DOHH2 (cell line): ENCODE measurements around the gene OR10Z1.

Experiments used
- H3F3A ChIP-seq: fragments of 200-600 bp; sonication (generic), shearing (Covaris generic); 2 replicates; pipeline ENCODE4 v1.6.0; 2016; ENCODE audit warnings: antibody characterized with exemption, mild to moderate bottlenecking; ENCODE audit not compliant: control insufficient read depth, insufficient read depth
- H3K27ac ChIP-seq: fragments of 200-600 bp; sonication (generic); 2 replicates; pipeline ENCODE4 v1.5.1; 2014; ENCODE audit warnings: low read depth, mild to moderate bottlenecking, low read length, moderate library complexity
- H3K27me3 ChIP-seq: fragments of 200-600 bp; sonication (generic); 2 replicates; pipeline ENCODE4 v1.6.1; 2014; ENCODE audit warnings: mild to moderate bottlenecking, low read length, mixed read lengths; ENCODE audit not compliant: control insufficient read depth
- H3K36me3 ChIP-seq: fragments of 200-600 bp; sonication (generic); 2 replicates; pipeline ENCODE4 v1.6.1; 2014; ENCODE audit warnings: mild to moderate bottlenecking, low read length, moderate library complexity, mixed read lengths; ENCODE audit not compliant: control insufficient read depth
- H3K4me1 ChIP-seq: fragments of 200-600 bp; sonication (generic); 2 replicates; pipeline ENCODE4 v1.6.1; 2014; ENCODE audit warnings: mild to moderate bottlenecking, low read length, mixed read lengths; ENCODE audit not compliant: control insufficient read depth
- H3K4me2 ChIP-seq: fragments of 200-600 bp; sonication (generic); 2 replicates; pipeline ENCODE4 v1.6.0; 2014; ENCODE audit warnings: mild to moderate bottlenecking, low read length, moderate library complexity
- H3K4me3 ChIP-seq: fragments of 200-600 bp; sonication (generic); 2 replicates; pipeline ENCODE4 v1.5.1; 2014; ENCODE audit warnings: mild to moderate bottlenecking, low read length, mixed read lengths
- H3K79me2 ChIP-seq: fragments of 200-600 bp; sonication (generic); 2 replicates; pipeline ENCODE4 v1.6.1; 2014; ENCODE audit warnings: mild to moderate bottlenecking, low read length, mixed read lengths; ENCODE audit not compliant: control insufficient read depth
- H3K9me2 ChIP-seq: fragments of 200-600 bp; sonication (generic); replicated peaks from 2 replicates; pipeline ENCODE4 v1.6.1; 2014; ENCODE audit warnings: mild to moderate bottlenecking, low read length, mixed read lengths; ENCODE audit not compliant: control insufficient read depth
- H3K9me3 ChIP-seq: fragments of 200-600 bp; sonication (generic); 2 replicates; pipeline ENCODE4 v1.6.1; 2014; ENCODE audit warnings: antibody characterized with exemption, low read length, mixed read lengths; ENCODE audit not compliant: control insufficient read depth, insufficient read depth
- H4K20me1 ChIP-seq: fragments of 200-600 bp; sonication (generic); 2 replicates; pipeline ENCODE4 v1.6.0; 2014; ENCODE audit warnings: low read depth, mild to moderate bottlenecking, antibody characterized with exemption, low read length, moderate library complexity; ENCODE audit not compliant: control insufficient read depth, insufficient read depth
- EZH2phosphoT487 ChIP-seq: fragments of 200-600 bp; sonication (generic); IDR thresholded peaks from 2 replicates; pipeline ENCODE4 v1.6.1; 2017; ENCODE audit warnings: borderline replicate concordance, mild to moderate bottlenecking, antibody characterized with exemption, low read length, moderate library complexity, mixed read lengths
- TF ChIP-seq, protein P1 (sequence below): fragments of 200-600 bp; sonication (generic); IDR thresholded peaks from one replicate; pipeline ENCODE4 v1.5.1; 2014; ENCODE audit warnings: antibody characterized with exemption, mild to moderate bottlenecking, low read depth, low read length; ENCODE audit not compliant: poor library complexity, severe bottlenecking

Gene OR10Z1

DNA sequence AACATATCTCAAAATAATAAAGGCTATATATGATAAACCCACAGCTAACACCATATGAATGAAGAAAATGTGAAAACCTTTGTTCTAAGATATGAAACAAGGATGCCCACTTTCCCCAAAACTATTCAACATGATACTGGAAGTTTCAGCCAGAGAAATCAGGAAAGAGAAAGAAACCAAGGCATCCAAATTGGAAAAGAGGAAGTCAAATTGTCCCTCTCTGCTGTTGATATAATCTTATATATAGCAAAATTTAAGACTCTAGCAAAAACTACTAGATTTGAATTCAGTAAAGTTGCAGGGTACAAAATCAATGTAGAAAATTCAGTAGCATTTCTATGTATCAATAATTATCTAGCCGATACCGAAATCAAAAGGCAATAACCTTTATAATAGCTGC is 4.3 kb upstream of the OR10Z1 start:
- no peaks in the 10 kb centered on the region for H3K9me2 ChIP-seq
- H3K4me1 ChIP-seq = no peaks in the 10 kb centered on the region
- no peak overlapping the region for H3K4me2 ChIP-seq
- no peaks in the 10 kb centered on the region for H3K79me2 ChIP-seq
- H3K9me3 ChIP-seq = peaks cover 5% of the 10 kb centered on the region
- H3K4me3 ChIP-seq = no peak overlapping the region
- H3K27ac ChIP-seq = no peak overlapping the region
- no peak for TF ChIP-seq EZH2phosphoT487
- TF ChIP-seq, protein P1, sequence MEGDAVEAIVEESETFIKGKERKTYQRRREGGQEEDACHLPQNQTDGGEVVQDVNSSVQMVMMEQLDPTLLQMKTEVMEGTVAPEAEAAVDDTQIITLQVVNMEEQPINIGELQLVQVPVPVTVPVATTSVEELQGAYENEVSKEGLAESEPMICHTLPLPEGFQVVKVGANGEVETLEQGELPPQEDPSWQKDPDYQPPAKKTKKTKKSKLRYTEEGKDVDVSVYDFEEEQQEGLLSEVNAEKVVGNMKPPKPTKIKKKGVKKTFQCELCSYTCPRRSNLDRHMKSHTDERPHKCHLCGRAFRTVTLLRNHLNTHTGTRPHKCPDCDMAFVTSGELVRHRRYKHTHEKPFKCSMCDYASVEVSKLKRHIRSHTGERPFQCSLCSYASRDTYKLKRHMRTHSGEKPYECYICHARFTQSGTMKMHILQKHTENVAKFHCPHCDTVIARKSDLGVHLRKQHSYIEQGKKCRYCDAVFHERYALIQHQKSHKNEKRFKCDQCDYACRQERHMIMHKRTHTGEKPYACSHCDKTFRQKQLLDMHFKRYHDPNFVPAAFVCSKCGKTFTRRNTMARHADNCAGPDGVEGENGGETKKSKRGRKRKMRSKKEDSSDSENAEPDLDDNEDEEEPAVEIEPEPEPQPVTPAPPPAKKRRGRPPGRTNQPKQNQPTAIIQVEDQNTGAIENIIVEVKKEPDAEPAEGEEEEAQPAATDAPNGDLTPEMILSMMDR = no peak
- no peaks in the 10 kb centered on the region for H4K20me1 ChIP-seq
- no peaks in the 10 kb centered on the region; the same call in 1 of the 2 replicates for H3K27me3 ChIP-seq
- no peaks in the 10 kb centered on the region for H3F3A ChIP-seq
- H3K36me3 ChIP-seq = no peaks in the 10 kb centered on the region

DNA sequence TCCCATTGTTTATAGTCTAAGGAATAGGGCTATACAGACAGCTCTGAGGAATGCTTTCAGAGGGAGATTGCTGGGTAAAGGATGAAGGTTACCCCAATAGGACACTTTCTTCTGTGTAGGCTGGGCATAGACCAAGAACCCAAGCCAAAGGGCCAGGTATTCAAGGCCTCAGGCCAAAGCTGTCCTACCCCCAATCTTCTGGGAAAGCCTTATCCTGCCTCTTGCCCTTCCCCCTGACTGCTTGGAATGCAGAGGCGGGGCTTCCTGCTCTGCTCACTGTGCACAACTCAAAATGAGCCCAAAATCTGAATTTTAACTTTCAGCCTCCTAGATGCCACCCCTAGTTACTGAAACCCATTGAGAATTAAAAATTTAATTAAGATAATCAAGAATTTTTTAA is 2.2 kb downstream of the OR10Z1 start:
- H3K27me3 ChIP-seq = no peaks in the 10 kb centered on the region; the same call in 1 of the 2 replicates
- H3K27ac ChIP-seq = no peak overlapping the region
- H3K36me3 ChIP-seq = no peaks in the 10 kb centered on the region
- no peak overlapping the region for H3K4me2 ChIP-seq
- no peaks in the 10 kb centered on the region for H3F3A ChIP-seq
- no peaks in the 10 kb centered on the region for H4K20me1 ChIP-seq
- no peaks in the 10 kb centered on the region for H3K79me2 ChIP-seq
- H3K4me1 ChIP-seq = no peaks in the 10 kb centered on the region
- H3K9me2 ChIP-seq = no peaks in the 10 kb centered on the region
- TF ChIP-seq, protein P1 = no peak
- no peak for TF ChIP-seq EZH2phosphoT487
- H3K9me3 ChIP-seq = no peaks in the 10 kb centered on the region
- no peak overlapping the region for H3K4me3 ChIP-seq

GRCh38 chr1:158611916-158612315 is 6.8 kb downstream of the OR10Z1 start:
- H3K4me1 ChIP-seq = no peaks in the 10 kb centered on the region
- H3K4me2 ChIP-seq = no peak overlapping the region
- no peak for TF ChIP-seq EZH2phosphoT487
- TF ChIP-seq, protein P1 = no peak

More at GRCh38 chr1:158611916-158612315, 6.8 kb downstream of the OR10Z1 start:
- H3K4me3 ChIP-seq = no peak overlapping the region
- no peaks in the 10 kb centered on the region for H3K36me3 ChIP-seq
- no peaks in the 10 kb centered on the region for H3K9me2 ChIP-seq
- H3K27me3 ChIP-seq = 0 out of 2 replicates have a peak, but pooled peaks cover 3% of the 10 kb centered on the region
- no peaks in the 10 kb centered on the region for H3F3A ChIP-seq
- H3K79me2 ChIP-seq = no peaks in the 10 kb centered on the region
- H4K20me1 ChIP-seq = no peaks in the 10 kb centered on the region
- H3K27ac ChIP-seq = no peak overlapping the region
- H3K9me3 ChIP-seq = no peaks in the 10 kb centered on the region
